H1 (cell line): ENCODE data around the gene CHMP1B. TPM values are rescaled to one million over a fixed set of nuclear protein-coding genes. Genes with fewer than 3 reads are reported as not detected.

ENCODE experiments used
- SP1 ChIP-seq: IDR thresholded peaks from 2 replicates; pipeline ENCODE4 v1.6.1; 2011; ENCODE audit warnings: low read depth, low read length
- polyA plus RNA-seq, 7 experiments: library from polyadenylated mRNA; depleted of rRNA in 3 of 7; stranded (reverse) in 5 of 7; unstranded in 2 of 7; fragments of >200 nt in 5 of 7; fragments of 200-250 nt in 2 of 7; gene quantifications; 1 replicate in 5 of 7; 2 replicates in 1 of 7; 4 replicates in 1 of 7; pipeline versions ENCODE4 v1.2.1 to v1.2.3, GENCODE V29; 2011 to 2013; ENCODE audit warnings: missing spikeins in 2 of 7, mixed read lengths in 2 of 7
- total RNA-seq: library from RNA; stranded (reverse); fragmentation: NEBNext Ultra II Directional; extraction: Animal tissue kit (Norgen Biotek cat#: 25700); gene quantifications from 2 replicates; pipeline ENCODE4 v1.2.1, GENCODE V29; 2021

CHMP1B gene
- total and polyA plus RNA-seq, 2 of the 8 experiments (the other 6 are each of a cell fraction or from before 2014, with no cell fraction given) = 30.5 to 43.2 TPM

- TF ChIP-seq SP1 = no peak
- TF ChIP-seq, all 59 proteins: peak for 0
These were observed 31.3 kb upstream of the CHMP1B start (continued) for GRCh38 chr18:11819938-11820337.
